ENCODE data around the gene FHOD1.

The FHOD1 gene

GRCh38 chr16:67229906-67230808, 17.1 kb downstream of the FHOD1 start:
- Histone ChIP-seq H3K36me3 (ENCODE audit: insufficient read depth, low read length) (peaks cover 40% of the 10 kb centered on the region), H2AFZ (ENCODE audit: low read depth, low read length) (no peak overlapping the region), H3K27me3 (ENCODE audit: insufficient read depth, low read length) (no peaks in the 10 kb centered on the region), H3K4me3 (ENCODE audit: low read length) (no peak overlapping the region), H3K4me1 (ENCODE audit: insufficient read depth, low read length) (peaks cover 21% of the 10 kb centered on the region), H3K9me3 (ENCODE audit: low read length) (no peaks in the 10 kb centered on the region)

DNA sequence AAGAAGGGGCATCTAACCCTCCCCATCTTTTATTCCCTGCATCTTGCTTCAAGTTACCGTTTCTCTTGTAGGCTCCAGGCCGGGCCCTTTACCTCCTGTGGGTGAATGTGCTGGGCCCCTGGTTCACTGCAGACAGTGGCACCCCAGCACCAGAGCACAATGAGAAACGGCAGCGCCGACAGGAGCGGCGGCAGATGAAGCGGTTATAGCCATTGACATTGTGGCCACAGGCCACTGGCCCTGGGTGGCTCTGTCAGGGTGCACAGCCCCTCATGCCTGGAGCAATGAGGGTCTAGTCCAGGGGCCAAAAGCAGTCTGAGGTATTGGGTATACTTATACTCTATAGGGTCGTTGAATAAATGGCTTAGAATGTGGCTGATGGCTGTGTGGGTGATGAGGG, 18.4 kb downstream of the FHOD1 start:
- no peaks in the 10 kb centered on the region for H3K27me3 ChIP-seq (ENCODE audit: insufficient read depth, low read length)
- peaks cover 21% of the 10 kb centered on the region for H3K4me1 ChIP-seq (ENCODE audit: insufficient read depth, low read length)
- H3K4me3 ChIP-seq (ENCODE audit: low read length) = no peak overlapping the region
- H3K36me3 ChIP-seq (ENCODE audit: insufficient read depth, low read length) = peaks cover 40% of the 10 kb centered on the region
- no peaks in the 10 kb centered on the region for H3K9me3 ChIP-seq (ENCODE audit: low read length)
- H2AFZ ChIP-seq (ENCODE audit: low read depth, low read length) = no peak overlapping the region

GRCh38 chr16:67228034-67228785, 19.1 kb downstream of the FHOD1 start:
- Histone ChIP-seq H3K4me3 (ENCODE audit: low read length) (peak overlapping the region; percentile 80), H2AFZ (ENCODE audit: low read depth, low read length) (no peak overlapping the region), H3K27me3 (ENCODE audit: insufficient read depth, low read length) (no peaks in the 10 kb centered on the region), H3K9me3 (ENCODE audit: low read length) (no peaks in the 10 kb centered on the region), H3K4me1 (ENCODE audit: insufficient read depth, low read length) (peaks cover 21% of the 10 kb centered on the region), H3K36me3 (ENCODE audit: insufficient read depth, low read length) (peaks cover 37% of the 10 kb centered on the region)

DNA sequence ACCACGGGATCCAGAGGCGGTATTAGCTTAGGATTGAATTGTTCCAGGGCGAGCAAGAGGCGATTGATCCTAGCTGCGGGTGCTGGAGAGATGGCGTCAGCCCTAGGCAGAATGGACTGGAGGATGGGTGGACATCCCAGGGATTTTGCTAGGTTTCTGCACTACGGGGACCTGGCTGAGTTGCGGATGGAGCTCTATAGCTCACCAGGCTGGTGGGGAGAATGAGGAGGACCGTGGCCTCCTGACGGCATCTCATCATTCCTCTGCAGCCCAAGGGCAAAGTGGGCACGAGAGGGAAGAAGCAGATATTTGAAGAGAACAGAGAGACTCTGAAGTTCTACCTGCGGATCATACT, 19.7 kb downstream of the FHOD1 start:
- H2AFZ ChIP-seq (ENCODE audit: low read depth, low read length) = peak overlapping the region; percentile 57
- no peaks in the 10 kb centered on the region for H3K9me3 ChIP-seq (ENCODE audit: low read length)
- no peaks in the 10 kb centered on the region for H3K27me3 ChIP-seq (ENCODE audit: insufficient read depth, low read length)
- H3K4me1 ChIP-seq (ENCODE audit: insufficient read depth, low read length) = peaks cover 21% of the 10 kb centered on the region
- H3K4me3 ChIP-seq (ENCODE audit: low read length) = peak overlapping the region; percentile 80
- H3K36me3 ChIP-seq (ENCODE audit: insufficient read depth, low read length) = peaks cover 40% of the 10 kb centered on the region

- Histone ChIP-seq H3K9me3 (ENCODE audit: low read length) (no peaks in the 10 kb centered on the region), H3K27me3 (ENCODE audit: insufficient read depth, low read length) (no peaks in the 10 kb centered on the region), H3K4me1 (ENCODE audit: insufficient read depth, low read length) (peaks cover 21% of the 10 kb centered on the region), H3K4me3 (ENCODE audit: low read length) (peak within 1 kb of the TSS; percentile 80), H2AFZ (ENCODE audit: low read depth, low read length) (peak within 1 kb of the TSS; percentile 57), H3K36me3 (ENCODE audit: insufficient read depth, low read length) (peaks cover 40% of the 10 kb centered on the region)
Observed at GRCh38 chr16:67226804-67227566, 20.3 kb downstream of the FHOD1 start, which contains the start of gene TMEM208. TSS of gene TMEM208 (plus strand) at chr16:67227130. CDS start at chr16:67227219, 89 bp downstream.

- Histone ChIP-seq H3K9me3 (ENCODE audit: low read length) (no peaks in the 10 kb centered on the region), H2AFZ (ENCODE audit: low read depth, low read length) (peak overlapping the region; percentile 18), H3K36me3 (ENCODE audit: insufficient read depth, low read length) (peaks cover 33% of the 10 kb centered on the region), H3K4me1 (ENCODE audit: insufficient read depth, low read length) (peaks cover 21% of the 10 kb centered on the region), H3K27me3 (ENCODE audit: insufficient read depth, low read length) (no peaks in the 10 kb centered on the region), H3K4me3 (ENCODE audit: low read length) (peak overlapping the region; percentile 80)
Observed at GRCh38 chr16:67226295-67226803, 20.9 kb downstream of the FHOD1 start.

DNA sequence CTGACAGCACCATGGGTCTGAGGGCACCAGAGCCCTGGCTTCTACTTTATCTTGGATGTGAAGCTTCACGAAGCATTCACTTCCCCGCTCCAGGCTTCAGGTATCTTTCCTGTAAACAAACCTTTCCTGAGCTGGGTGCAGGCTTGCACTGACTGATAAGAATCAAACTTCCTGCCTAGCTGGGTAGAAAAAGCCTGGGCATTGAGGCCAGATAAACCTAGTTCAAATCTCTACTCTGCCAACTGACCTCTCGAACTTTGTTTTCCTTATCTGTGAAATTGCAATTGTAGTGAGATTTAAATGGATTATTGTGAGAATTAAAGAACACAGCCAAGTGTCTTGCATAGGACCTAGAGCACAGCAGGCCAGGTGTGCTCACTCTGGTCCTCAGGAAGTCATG, 23.3 kb downstream of the FHOD1 start:
- H3K4me1 ChIP-seq (ENCODE audit: insufficient read depth, low read length) = peaks cover 21% of the 10 kb centered on the region
- H3K9me3 ChIP-seq (ENCODE audit: low read length) = no peaks in the 10 kb centered on the region
- peaks cover 10% of the 10 kb centered on the region for H3K36me3 ChIP-seq (ENCODE audit: insufficient read depth, low read length)

GRCh38 chr16:67216612-67217490, 30.4 kb downstream of the FHOD1 start:
- no peaks in the 10 kb centered on the region for H3K4me1 ChIP-seq (ENCODE audit: insufficient read depth, low read length)
- no peaks in the 10 kb centered on the region for H3K9me3 ChIP-seq (ENCODE audit: low read length)
- H3K4me3 ChIP-seq (ENCODE audit: low read length) = no peak overlapping the region
- no peak overlapping the region for H2AFZ ChIP-seq (ENCODE audit: low read depth, low read length)
- peaks cover 10% of the 10 kb centered on the region for H3K36me3 ChIP-seq (ENCODE audit: insufficient read depth, low read length)
- no peaks in the 10 kb centered on the region for H3K27me3 ChIP-seq (ENCODE audit: insufficient read depth, low read length)

More for the DNA sequence above, 23.3 kb downstream of the FHOD1 start:
- Histone ChIP-seq H3K27me3 (ENCODE audit: insufficient read depth, low read length) (no peaks in the 10 kb centered on the region), H2AFZ (ENCODE audit: low read depth, low read length) (no peak overlapping the region), H3K4me3 (ENCODE audit: low read length) (no peak overlapping the region)

- Histone ChIP-seq H3K36me3 (ENCODE audit: insufficient read depth, low read length) (peaks cover 15% of the 10 kb centered on the region), H2AFZ (ENCODE audit: low read depth, low read length) (no peak overlapping the region), H3K4me3 (ENCODE audit: low read length) (no peak overlapping the region)
Observed at GRCh38 chr16:67215706-67216105, 31.6 kb downstream of the FHOD1 start.

DNA sequence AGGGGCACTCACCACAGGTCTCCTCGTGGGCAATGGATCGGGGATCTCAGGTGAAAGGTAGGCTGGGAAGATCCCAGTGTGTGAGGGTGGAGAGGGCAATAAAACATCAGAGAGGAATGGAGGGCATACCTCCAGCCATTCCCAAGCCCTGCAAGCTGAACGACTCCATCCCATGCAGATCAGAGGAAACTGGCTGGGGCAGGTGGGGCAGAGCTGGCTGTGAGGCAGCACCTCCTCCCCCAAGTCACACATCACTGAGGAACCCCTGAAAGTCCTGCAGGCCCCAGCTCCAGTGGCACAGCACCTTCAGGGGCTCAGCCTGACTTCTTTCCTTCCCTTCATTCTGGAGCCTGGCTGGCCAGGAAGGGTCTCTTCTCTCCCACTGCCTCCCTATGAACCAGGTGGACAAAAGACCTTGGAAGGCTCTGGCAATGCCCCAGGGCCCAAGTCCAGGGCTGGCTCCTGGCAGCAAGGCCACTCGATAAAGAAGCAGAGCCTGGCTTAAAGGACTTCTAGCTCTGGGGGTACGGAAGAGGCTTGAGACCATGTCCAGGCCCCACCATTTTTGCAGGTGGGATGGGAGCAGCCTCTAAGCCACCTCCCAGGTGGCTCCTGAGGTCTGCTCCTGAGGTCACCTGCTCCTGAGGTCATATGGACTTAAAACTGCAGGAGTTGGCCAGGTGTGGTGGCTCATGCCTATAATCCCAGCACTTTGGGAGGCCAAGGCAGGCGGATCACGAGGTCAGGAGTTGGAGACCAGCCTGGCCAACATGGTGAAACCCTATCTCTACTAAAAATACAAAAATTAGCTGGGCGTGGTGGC, 33.9 kb downstream of the FHOD1 start:
- Histone ChIP-seq H3K4me3 (ENCODE audit: low read length) (no peak overlapping the region), H3K9me3 (ENCODE audit: low read length) (no peaks in the 10 kb centered on the region), H3K4me1 (ENCODE audit: insufficient read depth, low read length) (no peaks in the 10 kb centered on the region), H2AFZ (ENCODE audit: low read depth, low read length) (no peak overlapping the region), H3K27me3 (ENCODE audit: insufficient read depth, low read length) (no peaks in the 10 kb centered on the region), H3K36me3 (ENCODE audit: insufficient read depth, low read length) (peaks cover 18% of the 10 kb centered on the region)

More at GRCh38 chr16:67215706-67216105, 31.6 kb downstream of the FHOD1 start:
- no peaks in the 10 kb centered on the region for H3K27me3 ChIP-seq (ENCODE audit: insufficient read depth, low read length)
- H3K9me3 ChIP-seq (ENCODE audit: low read length) = no peaks in the 10 kb centered on the region
- H3K4me1 ChIP-seq (ENCODE audit: insufficient read depth, low read length) = no peaks in the 10 kb centered on the region

DNA sequence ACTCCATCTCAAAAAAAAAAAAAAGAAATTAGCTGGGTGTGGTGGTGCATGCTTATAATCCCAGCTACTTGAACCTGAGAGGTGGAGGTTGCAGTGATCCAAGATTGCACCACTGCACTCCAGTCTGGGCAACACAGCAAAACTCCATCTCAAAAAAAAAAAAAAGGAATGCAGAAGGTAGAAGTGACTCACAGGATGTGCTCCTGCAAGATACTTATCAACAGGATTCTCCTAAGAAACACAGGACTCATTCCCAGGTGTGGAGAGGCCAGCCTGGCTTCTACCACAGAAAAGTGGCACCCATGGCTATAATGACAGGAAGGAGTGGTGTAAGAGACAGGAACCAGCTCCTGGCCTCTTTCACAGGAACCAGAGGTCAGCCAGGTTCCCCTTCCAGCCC, 34.5 kb downstream of the FHOD1 start:
- Histone ChIP-seq H3K36me3 (ENCODE audit: insufficient read depth, low read length) (peaks cover 18% of the 10 kb centered on the region), H3K4me1 (ENCODE audit: insufficient read depth, low read length) (no peaks in the 10 kb centered on the region), H2AFZ (ENCODE audit: low read depth, low read length) (no peak overlapping the region), H3K27me3 (ENCODE audit: insufficient read depth, low read length) (no peaks in the 10 kb centered on the region), H3K9me3 (ENCODE audit: low read length) (no peaks in the 10 kb centered on the region), H3K4me3 (ENCODE audit: low read length) (no peak overlapping the region)

All from neuron (in vitro differentiated cells).